Hepatocyte (in vitro differentiated cells): ENCODE results near the gene CYP4F11.

Experiments used
- CTCF ChIP-seq: fragments of 200-600 bp; sonication (generic); IDR thresholded peaks from 2 replicates; pipeline ENCODE4 v1.5.1; 2016; ENCODE audit warnings: antibody characterized with exemption, mild to moderate bottlenecking; ENCODE audit not compliant: poor library complexity
- EZH2 ChIP-seq: fragments of 200-600 bp; sonication (generic); IDR thresholded peaks from 2 replicates; pipeline ENCODE4 v1.6.1; 2016; ENCODE audit warnings: antibody characterized with exemption, mild to moderate bottlenecking, borderline replicate concordance
- EZH2phosphoT487 ChIP-seq: fragments of 200-600 bp; sonication (generic); IDR thresholded peaks from one replicate; pipeline ENCODE4 v1.6.1; 2018; ENCODE audit warnings: antibody characterized with exemption, mild to moderate bottlenecking, low read depth, moderate library complexity; ENCODE audit not compliant: unreplicated experiment, severe bottlenecking

DNA sequence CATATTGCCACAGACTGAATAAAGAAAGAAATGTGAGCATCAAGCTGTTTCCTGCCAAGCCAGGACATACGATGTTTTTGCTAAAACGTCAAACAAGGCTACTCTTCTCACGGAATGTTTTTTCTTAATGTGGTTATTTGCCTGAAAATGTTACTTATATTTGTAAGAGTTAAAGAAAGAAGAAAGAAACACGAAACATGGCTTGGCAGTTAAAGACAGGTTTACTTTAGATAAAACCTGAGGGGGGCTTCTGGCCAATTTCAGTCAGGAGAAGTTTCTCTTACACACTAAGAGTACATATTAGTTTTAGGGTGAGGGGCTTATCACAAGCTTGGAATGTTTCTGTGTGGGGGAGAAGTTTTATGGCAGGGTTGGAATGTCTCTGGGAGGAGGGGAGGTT is 10.1 kb upstream of the CYP4F11 start:
- TF ChIP-seq CTCF (no peak), EZH2phosphoT487 (no peak), EZH2 (no peak)
